Endothelial cell of umbilical vein (primary cell): Measurements from ENCODE around the gene ATF5.

Experiments
- EZH2 ChIP-seq: IDR thresholded peaks from 2 replicates; pipeline ENCODE4 v1.6.1; 2012; ENCODE audit warnings: borderline replicate concordance, low read depth, mild to moderate bottlenecking, moderate library complexity, low read length, inconsistent platforms; ENCODE audit not compliant: severe bottlenecking
- GATA2 ChIP-seq: IDR thresholded peaks from 2 replicates; pipeline ENCODE4 v1.7.0; 2011; ENCODE audit warnings: low read depth, mild to moderate bottlenecking, moderate library complexity, mixed read lengths, low read length; ENCODE audit not compliant: insufficient read length, insufficient read depth
- POLR2A ChIP-seq: IDR thresholded peaks from 2 replicates; pipeline ENCODE4 v1.6.1; 2012; ENCODE audit warnings: low read depth, mild to moderate bottlenecking, control low read depth, low read length
- POLR2AphosphoS5 ChIP-seq: IDR thresholded peaks from 2 replicates; pipeline ENCODE4 v1.6.1; 2012; ENCODE audit warnings: low read depth, mild to moderate bottlenecking, control low read depth, low read length, moderate library complexity; ENCODE audit not compliant: insufficient read depth
- TF ChIP-seq, protein P1 (sequence below), 2 donors: IDR thresholded peaks; 1 replicate in 1 of 2; 2 replicates in 1 of 2; pipeline ENCODE4 v1.5.1; 2011; ENCODE audit warnings: low read length in 2 of 2, mild to moderate bottlenecking in 2 of 2, moderate library complexity in 2 of 2, control low read depth in 1 of 2, inconsistent platforms in 1 of 2, low read depth in 1 of 2; ENCODE audit not compliant: insufficient read depth in 1 of 2; ENCODE audit errors: extremely low read depth in 1 of 2
- TF ChIP-seq, protein P2 (sequence below): IDR thresholded peaks from 2 replicates; pipeline ENCODE4 v1.6.1; 2011; ENCODE audit not compliant: insufficient read depth, insufficient read length

DNA sequence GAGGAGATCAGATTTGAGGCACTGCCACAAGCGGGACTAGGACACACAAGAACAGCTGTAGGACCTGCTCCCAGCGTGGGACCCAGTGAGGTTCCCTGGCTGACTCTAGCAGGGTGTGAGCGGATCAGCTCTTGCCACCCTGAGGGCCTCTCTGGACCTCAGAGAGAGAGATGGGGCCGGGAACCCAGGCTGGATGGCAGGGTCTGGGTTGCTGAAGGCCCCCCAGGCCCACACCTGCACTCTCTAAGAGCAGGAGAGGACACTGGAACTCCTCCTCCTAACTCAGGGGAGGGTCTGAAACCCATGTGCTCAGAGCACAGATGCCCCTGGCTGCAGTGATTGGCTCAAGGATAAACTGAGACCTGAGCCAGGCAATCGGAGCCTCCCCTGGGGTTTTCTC, 18.8 kb upstream of the ATF5 start:
- TF ChIP-seq, protein P1, sequence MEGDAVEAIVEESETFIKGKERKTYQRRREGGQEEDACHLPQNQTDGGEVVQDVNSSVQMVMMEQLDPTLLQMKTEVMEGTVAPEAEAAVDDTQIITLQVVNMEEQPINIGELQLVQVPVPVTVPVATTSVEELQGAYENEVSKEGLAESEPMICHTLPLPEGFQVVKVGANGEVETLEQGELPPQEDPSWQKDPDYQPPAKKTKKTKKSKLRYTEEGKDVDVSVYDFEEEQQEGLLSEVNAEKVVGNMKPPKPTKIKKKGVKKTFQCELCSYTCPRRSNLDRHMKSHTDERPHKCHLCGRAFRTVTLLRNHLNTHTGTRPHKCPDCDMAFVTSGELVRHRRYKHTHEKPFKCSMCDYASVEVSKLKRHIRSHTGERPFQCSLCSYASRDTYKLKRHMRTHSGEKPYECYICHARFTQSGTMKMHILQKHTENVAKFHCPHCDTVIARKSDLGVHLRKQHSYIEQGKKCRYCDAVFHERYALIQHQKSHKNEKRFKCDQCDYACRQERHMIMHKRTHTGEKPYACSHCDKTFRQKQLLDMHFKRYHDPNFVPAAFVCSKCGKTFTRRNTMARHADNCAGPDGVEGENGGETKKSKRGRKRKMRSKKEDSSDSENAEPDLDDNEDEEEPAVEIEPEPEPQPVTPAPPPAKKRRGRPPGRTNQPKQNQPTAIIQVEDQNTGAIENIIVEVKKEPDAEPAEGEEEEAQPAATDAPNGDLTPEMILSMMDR (IDR thresholded peaks at IDR 0.05; ENCODE audit: extremely low read depth in 1 of 2, insufficient read depth in 1 of 2, low read depth in 1 of 2, low read length in 2 of 2) = no peak
- TF ChIP-seq POLR2A = no peak
- no peak for TF ChIP-seq EZH2
- no peak for TF ChIP-seq POLR2AphosphoS5
- TF ChIP-seq, protein P2, sequence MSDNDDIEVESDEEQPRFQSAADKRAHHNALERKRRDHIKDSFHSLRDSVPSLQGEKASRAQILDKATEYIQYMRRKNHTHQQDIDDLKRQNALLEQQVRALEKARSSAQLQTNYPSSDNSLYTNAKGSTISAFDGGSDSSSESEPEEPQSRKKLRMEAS = no peak
- TF ChIP-seq GATA2 = no peak
